T-helper 17 cell (primary cell): ENCODE results near the gene RNF126. TPM values are rescaled to one million over a fixed set of nuclear protein-coding genes. Genes with fewer than 3 reads are reported as not detected.
A peak's percentile ranks its signal among the peaks of the same experiment; 100 is the strongest.

Experiments used
- ATAC-seq: fragments of 150-1000 bp; cut with Tn5 transposase; 2 replicates; pipeline ENCODE4 v1.10.0; 2021; ENCODE audit warnings: mild to moderate bottlenecking, moderate library complexity
- DNase-seq, 3 donors: peaks; one replicate each; pipeline versions ENCODE4 v3.0.0 to v3.0.0-alpha.2; 2020 to 2021
- H3K9me3 ChIP-seq: one replicate; pipeline ENCODE4 v1.7.0; 2013; ENCODE audit warnings: low read length, mild to moderate bottlenecking; ENCODE audit not compliant: control insufficient read depth, poor library complexity, severe bottlenecking
- H3K27ac Mint-ChIP-seq: one replicate; pipeline ENCODE4 v1.8.0; 2022; ENCODE audit warnings: mild to moderate bottlenecking, moderate library complexity, mixed read lengths
- H3K27me3 Mint-ChIP-seq: one replicate; pipeline ENCODE4 v1.8.0; 2022; ENCODE audit warnings: mixed read lengths
- H3K36me3 Mint-ChIP-seq: one replicate; pipeline ENCODE4 v1.8.0; 2022; ENCODE audit warnings: low read depth, mixed read lengths
- H3K4me1 Mint-ChIP-seq: one replicate; pipeline ENCODE4 v1.8.0; 2022; ENCODE audit warnings: mild to moderate bottlenecking, mixed read lengths
- H3K4me3 Mint-ChIP-seq: one replicate; pipeline ENCODE4 v1.8.0; 2022; ENCODE audit warnings: mild to moderate bottlenecking, moderate library complexity, mixed read lengths
- total RNA-seq, 4 donors: library from RNA in 2 of 4; stranded (reverse) in 2 of 4; gene quantifications; one replicate each; pipeline ENCODE4 v1.2.3 and lab custom pipeline; 2022 to 2026

RNF126 gene
- total RNA-seq, 2 donors from 2014 or later = 105 to 126 TPM

GRCh38 chr19:663682-664117 lies 686 bp upstream of the RNF126 start:
- no peak for DNase-seq
- Mint-ChIP-seq H3K4me3 (peak overlapping the region; percentile 86), H3K4me1 (peaks cover 30% of the 10 kb centered on the region), H3K27ac (peak overlapping the region; percentile 83), H3K27me3 (no peaks in the 10 kb centered on the region), H3K36me3 (no peaks in the 10 kb centered on the region)
- H3K9me3 ChIP-seq = no peaks in the 10 kb centered on the region
- no peak for ATAC-seq

GRCh38 chr19:662207-662961 lies 630 bp downstream of the RNF126 start:
- H3K27ac Mint-ChIP-seq = peak overlapping the region; percentile 100
- peaks cover 35% of the 10 kb centered on the region for H3K4me1 Mint-ChIP-seq
- H3K4me3 Mint-ChIP-seq = peak overlapping the region; percentile 96
- no peaks in the 10 kb centered on the region for H3K9me3 ChIP-seq
- ATAC-seq (no peak), DNase-seq (peak; percentile 36 to 52 (median 51))
- H3K36me3 Mint-ChIP-seq = no peaks in the 10 kb centered on the region
- no peaks in the 10 kb centered on the region for H3K27me3 Mint-ChIP-seq

DNA sequence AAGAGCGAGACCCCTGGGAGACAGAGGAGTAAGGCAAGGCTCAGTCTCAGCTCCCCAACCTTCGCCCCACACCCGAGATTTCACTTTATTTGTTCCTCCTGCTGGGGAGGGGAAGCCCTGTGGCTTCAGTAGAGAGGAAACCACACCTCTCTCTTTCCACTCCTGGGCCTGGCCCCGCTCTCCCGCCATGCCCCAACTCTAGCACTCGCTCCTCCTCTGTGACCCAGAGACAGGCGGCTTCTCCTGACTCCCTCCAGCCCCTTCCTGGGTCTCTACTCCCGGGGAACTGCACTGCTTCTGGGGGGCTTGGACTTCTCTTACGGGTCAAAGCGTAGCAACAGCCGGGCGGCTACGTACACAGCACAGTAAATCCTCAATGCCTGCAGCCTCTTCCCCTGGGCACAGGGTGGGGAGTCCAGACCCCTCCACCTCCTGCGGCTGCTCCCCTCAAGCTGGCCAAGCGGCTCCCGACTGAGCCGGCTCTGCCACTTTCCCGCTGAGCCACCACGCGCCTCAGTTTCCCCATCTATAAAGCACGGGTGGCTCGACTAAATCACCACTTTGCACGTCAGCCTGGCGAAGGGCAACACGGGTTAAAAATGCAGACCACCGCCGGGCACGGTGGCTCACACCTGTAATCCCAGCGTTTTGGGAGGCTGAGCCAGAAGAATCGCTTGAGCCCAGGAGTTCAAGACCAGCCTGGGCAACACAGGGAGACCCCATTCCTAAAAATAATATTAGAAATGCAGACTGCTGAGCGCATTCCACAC lies 1.4 kb downstream of the RNF126 start:
- Mint-ChIP-seq H3K27ac (peak overlapping the region; percentile 100), H3K36me3 (no peaks in the 10 kb centered on the region), H3K4me3 (peak overlapping the region; percentile 96), H3K27me3 (no peaks in the 10 kb centered on the region), H3K4me1 (peaks cover 39% of the 10 kb centered on the region)
- peak; percentile 44 to 59 (median 58) for DNase-seq
- peak; percentile 39 for ATAC-seq
- no peaks in the 10 kb centered on the region for H3K9me3 ChIP-seq

DNA sequence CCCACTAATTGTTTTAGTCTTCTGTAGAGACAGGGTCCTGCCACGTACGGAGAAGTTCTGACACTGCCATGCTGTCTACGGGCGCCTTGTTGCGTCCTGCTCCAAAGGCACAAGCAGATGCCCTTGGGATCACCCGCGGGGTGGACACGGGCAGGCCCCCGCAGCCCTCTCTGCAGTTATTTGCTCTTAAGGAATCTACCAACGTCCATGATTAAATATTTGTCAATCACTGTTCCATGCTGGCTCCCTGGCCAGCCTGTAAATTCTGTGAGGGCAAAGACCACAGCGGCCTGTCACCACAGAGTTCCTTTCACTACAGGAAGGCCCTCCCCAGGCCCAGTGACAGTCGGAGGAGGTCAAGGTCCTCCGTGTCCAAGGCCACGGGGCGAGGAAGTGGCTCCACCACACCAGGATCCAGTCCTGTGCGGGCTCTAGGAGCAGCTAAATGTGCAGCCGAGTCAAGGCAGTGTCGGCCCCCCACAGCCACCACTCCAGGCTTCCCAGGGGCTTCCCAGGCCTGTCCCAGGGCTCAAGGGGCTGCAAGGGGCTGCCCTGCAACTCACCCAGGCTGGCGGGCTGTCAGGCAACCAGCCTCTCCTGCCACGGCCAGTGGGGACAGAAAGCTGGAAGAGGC lies 2.1 kb downstream of the RNF126 start:
- no peaks in the 10 kb centered on the region for H3K9me3 ChIP-seq
- ATAC-seq (no peak), DNase-seq (no peak)
- Mint-ChIP-seq H3K4me3 (peak overlapping the region; percentile 96), H3K27ac (peak overlapping the region; percentile 100), H3K36me3 (no peaks in the 10 kb centered on the region), H3K4me1 (peaks cover 45% of the 10 kb centered on the region), H3K27me3 (no peaks in the 10 kb centered on the region)

DNA sequence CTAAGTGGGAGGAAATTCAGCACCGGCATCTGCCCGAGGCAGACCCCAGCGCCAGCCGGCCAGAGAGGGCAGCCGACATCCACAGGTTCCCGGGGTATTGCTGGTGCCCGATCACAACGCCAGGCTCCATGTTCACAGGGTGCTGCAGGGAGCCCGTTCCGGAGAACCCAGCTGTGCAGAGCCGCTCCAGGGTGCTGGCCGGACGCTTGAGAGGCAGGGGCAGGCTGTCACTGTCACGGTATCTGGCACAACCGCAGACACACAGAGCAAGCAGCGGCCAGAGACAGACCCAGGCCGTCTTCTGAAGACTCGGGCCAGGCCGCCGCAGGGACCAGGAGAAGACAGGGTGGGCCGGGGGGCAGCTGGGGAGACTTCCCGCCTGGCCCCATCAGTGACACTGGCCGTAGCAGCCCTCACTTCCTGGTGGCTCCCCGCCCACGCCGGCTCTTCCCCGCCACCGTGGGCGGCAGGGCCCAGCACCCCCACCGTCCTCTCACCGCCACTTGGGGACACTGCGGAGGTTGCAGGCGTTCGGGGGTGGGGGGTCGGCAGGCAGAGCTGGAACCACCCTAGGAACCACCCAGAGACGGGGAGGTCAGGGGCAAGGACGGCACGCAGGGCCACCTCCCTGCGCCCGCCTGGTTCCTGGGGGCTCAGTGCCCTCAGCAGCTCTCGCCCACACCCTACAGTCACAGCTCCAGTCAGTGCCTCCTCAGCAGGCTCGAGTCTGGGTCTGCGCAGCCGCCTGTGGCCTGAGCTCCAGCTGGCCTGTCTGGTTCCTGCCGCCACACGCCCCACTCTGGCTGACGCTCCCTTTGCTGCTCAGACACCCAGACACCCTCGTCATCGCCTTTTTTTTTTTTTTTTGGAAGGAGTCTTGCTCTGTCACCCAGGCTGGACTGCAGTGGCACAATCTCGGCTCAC lies 3.8 kb downstream of the RNF126 start:
- Mint-ChIP-seq H3K4me1 (peaks cover 50% of the 10 kb centered on the region), H3K27ac (peak overlapping the region; percentile 100), H3K36me3 (no peaks in the 10 kb centered on the region), H3K4me3 (peak overlapping the region; percentile 96), H3K27me3 (no peaks in the 10 kb centered on the region)
- ATAC-seq (peak; percentile 20), DNase-seq (peak; percentile 46 to 73 (median 47))
- no peaks in the 10 kb centered on the region for H3K9me3 ChIP-seq

- H3K36me3 Mint-ChIP-seq = no peaks in the 10 kb centered on the region
- H3K9me3 ChIP-seq = no peaks in the 10 kb centered on the region
- H3K4me1 Mint-ChIP-seq = peaks cover 49% of the 10 kb centered on the region
- DNase-seq = no peak
- H3K4me3 Mint-ChIP-seq = peak overlapping the region; percentile 96
- no peak for ATAC-seq
- H3K27me3 Mint-ChIP-seq = no peaks in the 10 kb centered on the region
- peak overlapping the region; percentile 100 for H3K27ac Mint-ChIP-seq
Measured at GRCh38 chr19:658059-658839, 4.8 kb downstream of the RNF126 start.

- H3K36me3 Mint-ChIP-seq = no peaks in the 10 kb centered on the region
- H3K4me3 Mint-ChIP-seq = no peak overlapping the region
- peaks cover 49% of the 10 kb centered on the region for H3K4me1 Mint-ChIP-seq
- ATAC-seq (no peak), DNase-seq (no peak)
- no peaks in the 10 kb centered on the region for H3K9me3 ChIP-seq
- no peaks in the 10 kb centered on the region for H3K27me3 Mint-ChIP-seq
- H3K27ac Mint-ChIP-seq = peak overlapping the region; percentile 95
Measured at GRCh38 chr19:657611-658010, 5.4 kb downstream of the RNF126 start.

DNA sequence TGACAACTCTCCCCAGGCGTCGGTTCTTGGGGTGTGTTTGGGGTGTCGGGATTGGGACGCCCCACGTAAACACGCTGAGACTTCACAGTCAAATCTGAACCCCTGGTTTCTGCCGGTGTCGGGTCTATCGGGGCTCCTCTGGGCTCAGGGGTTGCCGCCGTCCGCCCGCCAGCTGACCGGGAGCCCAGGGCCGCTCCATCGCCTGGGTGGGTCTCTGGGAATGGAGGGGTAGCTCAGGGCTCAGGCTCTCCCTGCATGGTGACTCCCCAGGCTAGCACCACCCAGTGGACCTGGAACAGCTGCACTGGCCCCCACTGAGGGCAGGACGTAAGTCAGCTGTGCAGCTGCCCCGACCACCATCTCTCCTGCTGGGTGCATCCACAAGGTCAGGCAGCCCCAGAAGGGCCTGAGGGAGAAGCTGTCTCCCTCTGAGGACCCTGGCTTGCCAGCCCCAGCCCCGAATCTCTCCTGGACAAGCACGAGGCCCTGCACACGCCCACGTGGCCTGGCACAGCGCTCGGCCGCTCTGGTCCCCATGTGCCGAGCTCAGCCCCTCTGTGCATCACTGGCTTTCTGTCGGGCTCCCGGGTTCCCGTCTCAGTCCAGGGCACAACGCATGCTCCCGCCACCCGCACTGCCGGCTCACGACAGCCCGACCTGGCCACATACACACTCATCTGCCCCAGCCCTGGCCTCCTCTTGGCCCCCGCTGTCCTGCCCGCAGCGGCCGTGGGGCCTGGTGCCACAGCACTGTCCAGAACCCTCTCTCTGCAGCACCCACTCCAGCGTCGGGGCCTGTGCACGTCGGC lies 6.1 kb downstream of the RNF126 start:
- H3K27ac Mint-ChIP-seq = peak overlapping the region; percentile 95
- H3K9me3 ChIP-seq = no peaks in the 10 kb centered on the region
- ATAC-seq = no peak
- peaks cover 49% of the 10 kb centered on the region for H3K4me1 Mint-ChIP-seq
- no peak for DNase-seq
- no peaks in the 10 kb centered on the region for H3K36me3 Mint-ChIP-seq
- H3K27me3 Mint-ChIP-seq = no peaks in the 10 kb centered on the region
- peak overlapping the region; percentile 69 for H3K4me3 Mint-ChIP-seq

GRCh38 chr19:655691-656090 lies 7.3 kb downstream of the RNF126 start:
- DNase-seq = no peak
- no peaks in the 10 kb centered on the region for H3K9me3 ChIP-seq
- H3K27ac Mint-ChIP-seq = peak overlapping the region; percentile 95
- no peaks in the 10 kb centered on the region for H3K36me3 Mint-ChIP-seq
- ATAC-seq = no peak
- H3K4me1 Mint-ChIP-seq = peaks cover 44% of the 10 kb centered on the region
- H3K4me3 Mint-ChIP-seq = no peak overlapping the region
- no peaks in the 10 kb centered on the region for H3K27me3 Mint-ChIP-seq

DNA sequence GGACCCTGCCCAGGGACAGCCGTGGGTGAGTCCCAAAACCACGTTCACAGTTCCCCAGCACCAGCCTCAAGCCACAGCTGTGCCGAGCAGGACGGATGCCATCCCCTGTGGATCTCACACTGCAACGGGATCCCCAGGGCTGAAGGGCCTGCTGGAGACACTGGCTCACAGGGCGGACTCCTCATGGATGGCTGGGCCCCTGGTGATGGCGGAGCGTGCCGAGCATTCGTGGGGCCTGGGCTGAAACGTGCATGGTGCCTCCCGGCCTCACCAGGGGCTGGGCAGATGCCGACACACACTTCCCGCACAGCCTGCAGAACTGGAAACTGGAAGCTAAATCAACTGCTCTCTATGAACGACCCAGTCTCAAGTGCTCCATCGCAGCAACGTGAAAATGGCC lies 9.6 kb downstream of the RNF126 start:
- H3K4me1 Mint-ChIP-seq = peaks cover 30% of the 10 kb centered on the region
- H3K9me3 ChIP-seq = no peaks in the 10 kb centered on the region
- DNase-seq = no peak
- no peak for ATAC-seq
- no peaks in the 10 kb centered on the region for H3K27me3 Mint-ChIP-seq
- no peaks in the 10 kb centered on the region for H3K36me3 Mint-ChIP-seq
- H3K4me3 Mint-ChIP-seq = no peak overlapping the region
- H3K27ac Mint-ChIP-seq = no peak overlapping the region

DNA sequence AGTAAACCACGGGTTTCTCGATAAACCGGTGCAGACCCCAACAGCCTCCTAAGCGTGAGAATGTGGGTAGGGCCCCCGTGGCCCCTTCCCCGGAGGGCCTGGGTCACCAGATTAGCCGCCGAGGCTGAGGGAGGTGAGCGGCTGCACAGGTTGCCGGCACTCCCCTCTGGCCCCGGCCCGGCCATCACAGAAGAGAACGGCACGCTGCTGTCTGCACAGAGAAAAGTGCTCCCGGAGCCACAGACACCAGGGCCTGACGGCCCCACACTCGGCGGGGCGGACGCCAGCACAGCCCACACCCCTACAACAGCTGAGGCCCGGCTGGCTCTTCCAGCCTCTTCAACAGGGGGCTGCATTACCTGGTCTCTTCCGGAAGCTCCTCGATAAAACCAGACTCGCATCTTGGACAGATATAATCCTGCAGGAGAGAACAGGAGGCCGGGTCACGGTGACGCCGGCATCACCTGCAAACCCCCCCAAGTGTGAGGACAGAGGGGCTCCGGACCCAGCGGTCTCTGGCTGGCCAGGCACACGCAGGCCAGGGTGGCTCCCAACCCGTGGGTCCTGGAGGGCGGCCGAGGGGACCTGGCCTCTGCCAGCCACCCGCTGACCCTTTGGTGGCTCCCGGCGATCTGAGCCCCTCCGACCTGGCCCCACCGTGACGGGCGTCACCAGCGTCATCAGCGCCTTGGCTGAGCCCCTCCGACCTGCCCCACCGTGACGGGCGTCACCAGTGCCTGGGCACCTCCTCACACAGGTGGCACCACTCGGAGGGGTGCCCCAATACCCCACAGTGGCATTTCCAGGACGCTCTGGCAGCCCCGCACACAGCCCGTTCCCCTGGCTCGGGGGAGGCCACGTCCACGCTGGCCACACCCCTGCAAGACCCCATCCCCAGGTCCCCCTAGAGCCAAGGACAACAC lies 10.3 kb downstream of the RNF126 start:
- DNase-seq (no peak), ATAC-seq (no peak)
- H3K36me3 Mint-ChIP-seq = no peaks in the 10 kb centered on the region
- peaks cover 29% of the 10 kb centered on the region for H3K4me1 Mint-ChIP-seq
- no peak overlapping the region for H3K27ac Mint-ChIP-seq
- H3K9me3 ChIP-seq = no peaks in the 10 kb centered on the region
- no peak overlapping the region for H3K4me3 Mint-ChIP-seq
- H3K27me3 Mint-ChIP-seq = no peaks in the 10 kb centered on the region
